Measurements from ENCODE around the gene RBBP7. TPM values are rescaled to one million over a fixed set of nuclear protein-coding genes. Genes with fewer than 3 reads are reported as not detected.
A peak's percentile ranks its signal among the peaks of the same experiment; 100 is the strongest.

RBBP7 gene
- total and polyA plus RNA-seq, 8 donors: 60.9 to 152 (median 109) TPM

DNA sequence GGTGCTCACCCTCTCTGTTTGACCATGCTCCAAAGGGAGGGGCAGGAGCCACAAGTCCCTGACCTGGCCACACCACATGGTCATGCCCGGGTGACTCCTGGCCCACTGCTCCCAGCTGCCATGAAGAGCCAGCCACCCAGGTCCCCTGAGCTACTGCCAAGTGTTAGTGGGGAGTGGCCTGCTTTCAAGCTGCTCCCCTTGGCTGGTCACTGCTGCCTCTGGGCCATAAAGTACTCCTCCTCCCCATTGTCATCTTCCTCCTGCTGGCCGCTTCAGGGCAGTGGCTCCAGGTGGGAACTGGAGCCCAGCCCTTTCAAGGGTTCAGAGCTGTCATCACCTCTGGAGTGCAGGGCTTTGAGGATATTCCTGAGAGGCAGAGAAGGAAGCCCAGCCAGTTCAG, 27.3 kb upstream of the RBBP7 start:
- Histone ChIP-seq H3K4me1 (peaks cover 0 to 7% (median 0%) of the 10 kb centered on the region in 4 donors), H3K27ac (no peak overlapping the region), H3K36me3 (no peaks in the 10 kb centered on the region), H3K4me3 (no peak overlapping the region), H3K27me3 (peaks cover 0 to 21% (median 0%) of the 10 kb centered on the region in 3 donors), H3K9me3 (no peaks in the 10 kb centered on the region)
- 61 to 100% (median 84%) methylated on average over 1 to 2 of the region's 2 CpGs for whole genome bisulfite sequencing, 5 donors
- TF ChIP-seq POLR2A (IDR thresholded peaks at IDR 0.05) (no peak), EP300 (IDR thresholded peaks at IDR 0.05) (no peak), POLR2AphosphoS5 (IDR thresholded peaks at IDR 0.05) (no peak), CTCF (IDR thresholded peaks at IDR 0.05) (no peak)
- no peak for DNase-seq
- intact Hi-C loops (cut with DNase I; ENCODE audit: low total_unique reads): no loop called here

- TF ChIP-seq CTCF (IDR thresholded peaks at IDR 0.05): peak in 5 of 7 experiments; percentile 39 to 78 (median 66)
- TF ChIP-seq EP300 (IDR thresholded peaks at IDR 0.05): no peak
- no peak for TF ChIP-seq POLR2A (IDR thresholded peaks at IDR 0.05)
- TF ChIP-seq POLR2AphosphoS5 (IDR thresholded peaks at IDR 0.05): peak in 1 of 3 donors; percentile 53
- DNase-seq: peak; percentile 72 to 89
- intact Hi-C loops (cut with DNase I; ENCODE audit: low total_unique reads): no loop called here
- H3K4me1 ChIP-seq: peaks cover 0 to 8% (median 0%) of the 10 kb centered on the region in 4 donors
- 9 to 17% (median 11%) methylated on average over 9 of the region's 9 CpGs for WGBS, 5 donors
- peaks cover 0 to 6% (median 0%) of the 10 kb centered on the region in 3 donors for H3K27me3 ChIP-seq
- no peak overlapping the region for H3K4me3 ChIP-seq
- no peak overlapping the region for H3K27ac ChIP-seq
- no peaks in the 10 kb centered on the region for H3K9me3 ChIP-seq
- H3K36me3 ChIP-seq: no peaks in the 10 kb centered on the region
Measured at GRCh38 chrX:16892504-16893362, 22.6 kb upstream of the RBBP7 start.

GRCh38 chrX:16885628-16886027, 15.5 kb upstream of the RBBP7 start:
- DNase-seq: no peak
- Histone ChIP-seq H3K27me3 (peaks cover 0 to 15% (median 0%) of the 10 kb centered on the region in 3 donors), H3K27ac (no peak overlapping the region), H3K4me3 (no peak overlapping the region), H3K9me3 (no peaks in the 10 kb centered on the region), H3K4me1 (peaks cover 0 to 9% (median 7%) of the 10 kb centered on the region in 4 donors), H3K36me3 (no peaks in the 10 kb centered on the region)
- 77 to 100% (median 92%) methylated on average over 1 of the region's 1 CpG for WGBS, 5 donors
- intact Hi-C loops (cut with DNase I; ENCODE audit: low total_unique reads): loop anchor here (5.0 kb wide), 1 partner anchor 157 kb away; no protein-coding TSS in a partner anchor
- TF ChIP-seq EP300 (IDR thresholded peaks at IDR 0.05) (no peak), POLR2A (IDR thresholded peaks at IDR 0.05) (no peak), CTCF (IDR thresholded peaks at IDR 0.05) (no peak)

- intact Hi-C loops (cut with DNase I; ENCODE audit: low total_unique reads): no loop called here
- DNase-seq: no peak
- Histone ChIP-seq H3K4me1 (peaks cover 0 to 9% (median 7%) of the 10 kb centered on the region in 4 donors), H3K36me3 (no peaks in the 10 kb centered on the region), H3K4me3 (no peak overlapping the region), H3K9me3 (no peaks in the 10 kb centered on the region), H3K27me3 (peaks cover 0 to 15% (median 0%) of the 10 kb centered on the region in 3 donors), H3K27ac (peak overlapping the region in 2 of 5 donors; percentile 78 to 79)
- 42 to 77% (median 65%) methylated on average over 3 of the region's 3 CpGs for WGBS, 5 donors
- TF ChIP-seq CTCF (IDR thresholded peaks at IDR 0.05) (no peak), EP300 (IDR thresholded peaks at IDR 0.05) (no peak), POLR2AphosphoS5 (IDR thresholded peaks at IDR 0.05) (no peak), POLR2A (IDR thresholded peaks at IDR 0.05) (no peak)
Measured at GRCh38 chrX:16883487-16883804, 13.3 kb upstream of the RBBP7 start.

Data from stomach (tissue), 9 donors.